Ureter (tissue), 1 donor: ENCODE measurements around the gene KRTAP16-1. TPM values are rescaled to one million over a fixed set of nuclear protein-coding genes. Genes with fewer than 3 reads are reported as not detected.

Experiments
- total RNA-seq: library from RNA; stranded (reverse); gene quantifications from one replicate; pipeline ENCODE4 v1.2.4, GENCODE V29; 2023
- donor health status: DM: yes; HTN: yes; CAD: no.

The KRTAP16-1 gene
- total RNA-seq, 1 donor from 2014 or later = not detected

Other genes starting within 250 kb of the KRTAP16-1 start
- gene KRTAP2-3, start 249.2 kb downstream of the KRTAP16-1 start, total RNA-seq = not detected
- gene KRTAP2-4, start 243.4 kb downstream of the KRTAP16-1 start, total RNA-seq = not detected
- gene KRTAP4-7, start 225.2 kb downstream of the KRTAP16-1 start, total RNA-seq = not detected
- gene KRTAP4-8, start 211.2 kb downstream of the KRTAP16-1 start, total RNA-seq = not detected
- gene KRTAP4-16, start 207.1 kb downstream of the KRTAP16-1 start, total RNA-seq = not detected
- gene KRTAP4-9, start 203.9 kb downstream of the KRTAP16-1 start, total RNA-seq = not detected
- gene KRTAP4-11, start 190.9 kb downstream of the KRTAP16-1 start, total RNA-seq = not detected
- gene KRTAP4-12, start 185.1 kb downstream of the KRTAP16-1 start, total RNA-seq = not detected
- not detected for gene KRTAP4-6, start 168.8 kb downstream of the KRTAP16-1 start, total RNA-seq
- not detected for gene KRTAP4-5, start 159.5 kb downstream of the KRTAP16-1 start, total RNA-seq
- gene KRTAP4-4, start 148.6 kb downstream of the KRTAP16-1 start, total RNA-seq = not detected
- gene KRTAP4-3, start 141.1 kb downstream of the KRTAP16-1 start, total RNA-seq = not detected
- gene KRTAP4-2, start 131.1 kb downstream of the KRTAP16-1 start, total RNA-seq = not detected
- gene KRTAP4-1, start 124.4 kb downstream of the KRTAP16-1 start, total RNA-seq = not detected
- gene KRTAP9-1, start 119.4 kb downstream of the KRTAP16-1 start, total RNA-seq = not detected
- not detected for gene KRTAP9-2, start 82.7 kb downstream of the KRTAP16-1 start, total RNA-seq
- gene KRTAP9-3, start 76.9 kb downstream of the KRTAP16-1 start, total RNA-seq = not detected
- gene KRTAP9-8, start 71.3 kb downstream of the KRTAP16-1 start, total RNA-seq = not detected
- not detected for gene KRTAP9-4, start 59.6 kb downstream of the KRTAP16-1 start, total RNA-seq
- gene KRTAP9-9, start 53.9 kb downstream of the KRTAP16-1 start, total RNA-seq = not detected
- gene KRTAP9-6, start 43.9 kb downstream of the KRTAP16-1 start, total RNA-seq = not detected
- gene KRTAP9-7, start 33.6 kb downstream of the KRTAP16-1 start, total RNA-seq = not detected
- not detected for gene KRTAP29-1, start 6.5 kb downstream of the KRTAP16-1 start, total RNA-seq
- not detected for gene KRTAP17-1, start 6.4 kb upstream of the KRTAP16-1 start, total RNA-seq
- gene KRT33A, start 41.5 kb upstream of the KRTAP16-1 start, total RNA-seq = not detected
- not detected for gene KRT33B, start 60.5 kb upstream of the KRTAP16-1 start, total RNA-seq
- not detected for gene KRT34, start 73.0 kb upstream of the KRTAP16-1 start, total RNA-seq
- not detected for gene KRT31, start 88.3 kb upstream of the KRTAP16-1 start, total RNA-seq
- not detected for gene KRT37, start 115.3 kb upstream of the KRTAP16-1 start, total RNA-seq
- gene KRT38, start 131.7 kb upstream of the KRTAP16-1 start, total RNA-seq = not detected
- not detected for gene KRT32, start 158.1 kb upstream of the KRTAP16-1 start, total RNA-seq
- not detected for gene KRT35, start 171.8 kb upstream of the KRTAP16-1 start, total RNA-seq
- not detected for gene KRT36, start 180.6 kb upstream of the KRTAP16-1 start, total RNA-seq
- gene KRT13, start 196.3 kb upstream of the KRTAP16-1 start, total RNA-seq = 2,358 TPM
- gene KRT15, start 209.6 kb upstream of the KRTAP16-1 start, total RNA-seq = 147 TPM
- gene KRT19, start 219.0 kb upstream of the KRTAP16-1 start, total RNA-seq = 2,124 TPM